Lower leg skin (tissue), 3 donors: ENCODE measurements around the gene RNF151.

Experiments used
- CTCF ChIP-seq, 3 donors: fragments of 450-650 bp; IDR thresholded peaks; one replicate each; pipeline ENCODE4 v1.5.1; 2016; ENCODE audit warnings: antibody characterized with exemption in 3 of 3, mild to moderate bottlenecking in 3 of 3, moderate library complexity in 2 of 3
- POLR2A ChIP-seq, 2 donors: fragments of 450-650 bp; IDR thresholded peaks; one replicate each; pipeline ENCODE4 v1.6.1; 2016 to 2017; ENCODE audit warnings: antibody characterized with exemption in 2 of 2, mild to moderate bottlenecking in 1 of 2, moderate library complexity in 1 of 2

GRCh38 chr16:1977875-1978268 is 11.2 kb downstream of the RNF151 start:
- TF ChIP-seq CTCF (IDR thresholded peaks at IDR 0.05), result no peak
- TF ChIP-seq POLR2A (IDR thresholded peaks at IDR 0.05), result no peak
